ENCODE measurements around the gene UCN3.

The UCN3 gene

DNA sequence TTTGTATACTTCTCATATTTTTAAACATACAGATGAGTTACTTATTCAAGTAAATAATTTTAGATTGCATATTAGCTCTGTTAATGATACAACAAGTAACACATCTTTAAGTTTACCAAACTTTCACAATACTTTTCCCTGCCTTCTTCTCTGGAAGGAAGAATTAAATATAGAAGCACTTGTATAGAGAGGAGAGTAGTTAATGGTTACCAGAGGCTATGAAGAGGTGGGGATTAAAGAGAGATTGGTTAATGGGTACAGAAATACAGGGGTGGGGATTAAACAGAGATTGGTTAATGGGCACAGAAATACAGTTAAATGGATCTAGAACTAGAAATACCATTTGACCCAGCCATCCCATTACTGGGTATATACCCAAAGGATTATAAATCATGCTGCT lies 20.0 kb upstream of the UCN3 start:
- no peak for DNase-seq (ENCODE audit: insufficient read length)
- TF ChIP-seq POLR2A (IDR thresholded peaks at IDR 0.05; ENCODE audit: low read depth, low read length) (no peak), POLR2AphosphoS5 (IDR thresholded peaks at IDR 0.05; ENCODE audit: low read depth, low read length) (no peak), TAF1 (IDR thresholded peaks at IDR 0.05; ENCODE audit: borderline replicate concordance, low read depth, low read length) (no peak)
- no peak for FAIRE-seq

DNA sequence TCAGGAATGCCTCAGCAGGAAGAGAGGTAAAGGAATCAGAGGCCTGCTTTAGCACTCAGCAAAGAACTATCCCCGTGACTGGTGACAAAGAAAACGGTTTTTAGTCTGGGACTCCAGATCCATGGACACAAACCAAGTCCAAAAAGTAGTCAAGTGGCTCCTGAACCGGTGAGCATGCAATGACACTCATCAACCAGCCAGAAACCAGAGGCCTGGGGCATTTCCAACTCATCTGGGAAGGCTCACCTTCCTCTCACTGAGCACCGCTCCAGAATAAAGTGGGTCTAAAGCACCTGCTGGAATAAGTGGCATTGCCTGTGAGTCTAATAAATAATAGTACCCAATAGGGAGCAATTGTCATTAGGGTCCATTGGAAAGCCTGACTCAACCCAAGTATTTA lies 17.9 kb upstream of the UCN3 start:
- no peak for TF ChIP-seq TAF1 (IDR thresholded peaks at IDR 0.05; ENCODE audit: borderline replicate concordance, low read depth, low read length)
- TF ChIP-seq POLR2A (IDR thresholded peaks at IDR 0.05; ENCODE audit: low read depth, low read length), result no peak
- no peak for TF ChIP-seq POLR2AphosphoS5 (IDR thresholded peaks at IDR 0.05; ENCODE audit: low read depth, low read length)
- DNase-seq (ENCODE audit: insufficient read length) (no peak), FAIRE-seq (no peak)

DNA sequence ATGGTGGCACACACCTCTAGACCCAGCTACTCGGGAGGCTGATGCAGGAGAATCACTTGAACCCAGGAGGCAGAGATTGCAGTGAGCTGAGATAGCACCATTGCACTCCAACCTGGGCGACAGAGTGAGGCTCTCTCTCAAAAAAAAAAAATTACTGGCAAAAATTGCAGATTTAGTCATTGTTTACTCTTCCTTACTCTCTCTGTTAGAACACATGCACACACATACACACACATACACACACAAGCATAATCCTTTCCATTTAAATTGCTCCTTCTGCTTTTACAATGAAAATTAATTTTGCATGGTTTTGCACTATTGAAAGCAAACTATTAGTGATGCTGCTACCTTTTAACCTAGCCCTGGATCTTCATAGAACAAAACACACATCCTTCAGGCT lies 15.4 kb upstream of the UCN3 start:
- FAIRE-seq, result no peak
- TF ChIP-seq POLR2AphosphoS5 (IDR thresholded peaks at IDR 0.05; ENCODE audit: low read depth, low read length), result no peak
- DNase-seq (ENCODE audit: insufficient read length), result no peak

DNA sequence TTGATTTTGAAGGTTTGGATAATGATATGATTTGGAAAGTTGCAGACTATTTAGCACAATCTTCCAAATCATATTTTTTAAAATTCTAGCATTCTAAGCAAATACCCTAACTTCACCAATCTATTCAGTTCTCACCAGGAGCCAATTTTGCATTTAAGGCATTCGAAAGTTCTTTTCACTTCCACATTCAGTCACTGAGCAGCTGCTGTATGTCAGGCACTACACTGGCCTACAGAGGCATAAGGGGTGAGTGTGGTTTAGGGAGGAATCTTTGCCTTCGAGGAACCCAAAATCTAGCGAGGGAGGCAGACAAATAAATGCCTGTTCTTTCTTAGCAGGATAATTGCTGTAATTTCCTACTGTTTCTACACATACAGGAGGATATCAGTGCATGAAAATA lies 10.7 kb upstream of the UCN3 start:
- DNase-seq (ENCODE audit: insufficient read length) (no peak), FAIRE-seq (peak; percentile 69)
- TF ChIP-seq POLR2AphosphoS5 (IDR thresholded peaks at IDR 0.05; ENCODE audit: low read depth, low read length), result no peak
- TF ChIP-seq POLR2A (IDR thresholded peaks at IDR 0.05; ENCODE audit: low read depth, low read length), result no peak
- no peak for TF ChIP-seq TAF1 (IDR thresholded peaks at IDR 0.05; ENCODE audit: borderline replicate concordance, low read depth, low read length)

DNA sequence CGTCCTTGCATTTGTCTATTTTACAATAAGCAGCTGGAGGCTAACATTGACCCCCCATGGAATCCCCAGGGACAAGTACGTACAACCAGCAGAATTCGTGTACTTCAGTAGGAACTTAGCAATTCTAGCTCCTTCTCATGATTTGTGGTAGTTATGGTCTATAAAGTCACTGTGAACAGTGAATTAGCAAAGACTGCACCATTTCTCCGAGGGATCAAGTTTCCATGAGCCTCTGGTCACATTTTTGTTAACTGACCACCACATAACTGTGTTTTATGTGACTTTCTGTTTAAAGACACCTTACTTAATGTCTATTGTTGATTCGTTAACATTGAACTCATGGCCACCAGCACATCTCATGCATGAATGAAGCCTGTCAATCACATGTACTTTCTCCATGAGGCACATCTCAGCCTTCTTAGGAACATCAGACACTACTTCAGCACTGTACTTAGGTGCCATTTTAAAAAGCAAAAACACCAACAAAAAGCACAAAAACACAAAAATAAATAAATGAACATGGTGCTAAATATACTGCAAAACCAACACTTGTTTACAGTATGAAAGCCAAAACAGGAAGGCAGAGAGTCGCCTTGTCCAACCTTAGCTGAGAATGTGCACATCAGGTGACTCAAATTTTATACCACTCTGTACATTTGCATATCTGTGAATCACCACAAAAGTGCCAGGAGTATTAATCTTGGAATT lies 9.0 kb upstream of the UCN3 start:
- TF ChIP-seq TAF1 (IDR thresholded peaks at IDR 0.05; ENCODE audit: borderline replicate concordance, low read depth, low read length), result no peak
- TF ChIP-seq POLR2A (IDR thresholded peaks at IDR 0.05; ENCODE audit: low read depth, low read length), result no peak
- no peak for TF ChIP-seq POLR2AphosphoS5 (IDR thresholded peaks at IDR 0.05; ENCODE audit: low read depth, low read length)
- DNase-seq (ENCODE audit: insufficient read length) (no peak), FAIRE-seq (no peak)

DNA sequence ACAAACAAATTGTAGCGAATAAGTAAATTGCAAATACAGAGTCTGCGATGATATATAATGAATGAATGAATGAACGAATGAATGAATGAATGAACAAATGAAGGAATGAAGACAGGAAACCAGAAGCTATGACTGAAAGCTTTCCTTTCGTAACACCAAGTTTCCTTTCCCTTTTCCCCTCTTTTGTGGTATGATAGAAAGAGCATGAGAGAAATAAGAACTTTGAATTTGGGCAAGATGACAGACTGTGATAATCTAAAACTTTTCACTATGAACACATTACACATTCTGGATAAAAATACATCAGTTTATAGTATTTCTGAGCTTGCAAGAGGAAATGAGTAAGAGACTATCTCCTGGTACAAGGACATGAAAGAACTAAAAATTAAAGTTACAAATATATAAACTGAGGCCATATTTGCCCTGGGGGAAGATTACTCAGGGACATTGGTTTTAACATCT lies 8.4 kb upstream of the UCN3 start:
- FAIRE-seq (no peak), DNase-seq (ENCODE audit: insufficient read length) (no peak)
- TF ChIP-seq POLR2A (IDR thresholded peaks at IDR 0.05; ENCODE audit: low read depth, low read length) (no peak), POLR2AphosphoS5 (IDR thresholded peaks at IDR 0.05; ENCODE audit: low read depth, low read length) (no peak), TAF1 (IDR thresholded peaks at IDR 0.05; ENCODE audit: borderline replicate concordance, low read depth, low read length) (no peak)

DNA sequence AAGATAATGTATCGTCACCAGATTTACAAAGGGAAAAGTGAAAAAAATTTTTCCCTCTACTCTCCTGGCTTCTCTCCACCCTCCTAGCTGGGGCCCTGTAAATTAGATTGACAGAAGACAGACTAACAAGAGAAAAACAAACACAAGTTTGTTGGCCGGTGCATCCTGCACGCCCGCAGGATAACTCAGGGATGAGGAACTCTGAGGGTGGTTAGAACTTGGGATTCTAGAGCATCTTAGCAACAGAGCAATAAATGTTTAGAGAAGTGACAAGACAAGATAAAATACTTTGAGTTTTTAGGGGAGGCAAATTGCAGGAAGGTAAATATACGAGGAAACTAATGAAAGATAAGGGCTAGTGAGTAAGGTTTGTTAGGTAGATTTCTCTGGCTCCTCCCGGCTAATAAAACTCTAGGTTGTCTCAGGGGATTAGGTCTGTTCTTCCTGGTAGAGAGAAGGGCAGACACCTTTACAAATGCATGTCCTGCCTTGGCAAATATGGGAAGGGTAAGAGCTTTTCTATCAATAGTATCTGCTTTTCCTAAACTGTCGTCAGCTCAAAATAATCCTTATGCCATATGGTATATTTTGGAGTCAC lies 4.3 kb upstream of the UCN3 start:
- DNase-seq (ENCODE audit: insufficient read length), result no peak
- no peak for FAIRE-seq
- TF ChIP-seq TAF1 (IDR thresholded peaks at IDR 0.05; ENCODE audit: borderline replicate concordance, low read depth, low read length) (no peak), POLR2A (IDR thresholded peaks at IDR 0.05; ENCODE audit: low read depth, low read length) (no peak), POLR2AphosphoS5 (IDR thresholded peaks at IDR 0.05; ENCODE audit: low read depth, low read length) (no peak)

DNA sequence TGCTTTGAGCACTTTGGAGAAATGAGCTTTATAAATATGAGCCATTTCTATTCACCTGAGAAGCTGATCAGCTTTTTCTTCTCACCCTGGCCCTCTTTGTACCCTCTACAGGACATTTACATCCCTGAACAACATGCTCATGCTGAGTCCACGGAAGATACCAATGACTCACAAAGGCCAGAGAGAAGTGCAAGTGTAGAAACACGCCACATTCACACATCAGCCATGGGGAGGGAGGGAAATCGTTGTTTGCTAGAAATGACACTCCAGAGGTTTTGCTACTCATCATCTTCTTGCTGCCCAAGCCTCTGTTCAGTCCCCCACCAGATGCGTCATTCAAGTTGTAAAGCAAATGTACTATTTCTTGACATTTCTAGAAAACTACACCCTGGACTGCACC lies 2.8 kb upstream of the UCN3 start:
- FAIRE-seq, result no peak
- no peak for DNase-seq (ENCODE audit: insufficient read length)
- TF ChIP-seq TAF1 (IDR thresholded peaks at IDR 0.05; ENCODE audit: borderline replicate concordance, low read depth, low read length) (no peak), POLR2AphosphoS5 (IDR thresholded peaks at IDR 0.05; ENCODE audit: low read depth, low read length) (no peak), POLR2A (IDR thresholded peaks at IDR 0.05; ENCODE audit: low read depth, low read length) (no peak)

DNA sequence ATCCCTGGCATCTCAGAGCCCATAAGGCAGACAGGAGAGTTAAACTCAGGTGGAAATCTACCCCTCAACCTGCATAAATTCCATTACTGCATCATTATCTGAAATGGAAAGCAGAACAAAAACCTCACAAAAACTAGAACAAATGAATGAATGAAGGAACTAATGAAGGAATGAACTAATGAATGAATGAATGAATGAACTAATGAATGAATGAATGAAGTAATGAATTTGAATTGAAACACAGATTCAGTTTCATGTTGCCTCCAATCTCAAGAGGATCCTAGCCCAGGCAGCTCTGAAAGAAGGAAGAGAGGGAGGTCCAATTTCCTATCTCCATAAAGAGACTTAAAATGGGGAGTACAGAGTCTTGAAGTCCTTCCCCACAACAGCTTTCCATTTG lies 1.9 kb upstream of the UCN3 start:
- TF ChIP-seq POLR2AphosphoS5 (IDR thresholded peaks at IDR 0.05; ENCODE audit: low read depth, low read length), result no peak
- no peak for TF ChIP-seq TAF1 (IDR thresholded peaks at IDR 0.05; ENCODE audit: borderline replicate concordance, low read depth, low read length)
- TF ChIP-seq POLR2A (IDR thresholded peaks at IDR 0.05; ENCODE audit: low read depth, low read length), result no peak
- DNase-seq (ENCODE audit: insufficient read length) (no peak), FAIRE-seq (no peak)

DNA sequence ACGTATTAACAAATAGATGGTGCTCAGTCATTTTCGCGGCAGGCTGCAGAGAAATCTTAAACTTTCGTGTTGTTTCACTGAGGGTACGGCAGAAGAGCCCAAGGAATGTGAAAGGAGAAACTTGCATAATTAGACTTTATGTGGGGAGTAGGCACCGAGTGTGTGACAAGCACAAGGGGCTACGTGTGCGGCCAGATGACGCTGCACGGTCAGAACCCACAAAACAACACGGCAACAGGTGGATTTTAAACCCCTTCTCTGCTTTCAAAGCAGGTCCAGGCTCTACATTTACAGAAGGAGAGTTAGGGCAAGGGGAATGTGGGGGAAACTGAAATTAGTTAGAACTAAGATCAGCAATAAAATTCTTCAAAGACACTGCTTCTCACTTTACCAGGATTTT lies 392 bp upstream of the UCN3 start:
- FAIRE-seq (no peak), DNase-seq (ENCODE audit: insufficient read length) (no peak)
- TF ChIP-seq POLR2A (IDR thresholded peaks at IDR 0.05; ENCODE audit: low read depth, low read length), result no peak
- TF ChIP-seq POLR2AphosphoS5 (IDR thresholded peaks at IDR 0.05; ENCODE audit: low read depth, low read length), result no peak
- TF ChIP-seq TAF1 (IDR thresholded peaks at IDR 0.05; ENCODE audit: borderline replicate concordance, low read depth, low read length), result no peak

DNA sequence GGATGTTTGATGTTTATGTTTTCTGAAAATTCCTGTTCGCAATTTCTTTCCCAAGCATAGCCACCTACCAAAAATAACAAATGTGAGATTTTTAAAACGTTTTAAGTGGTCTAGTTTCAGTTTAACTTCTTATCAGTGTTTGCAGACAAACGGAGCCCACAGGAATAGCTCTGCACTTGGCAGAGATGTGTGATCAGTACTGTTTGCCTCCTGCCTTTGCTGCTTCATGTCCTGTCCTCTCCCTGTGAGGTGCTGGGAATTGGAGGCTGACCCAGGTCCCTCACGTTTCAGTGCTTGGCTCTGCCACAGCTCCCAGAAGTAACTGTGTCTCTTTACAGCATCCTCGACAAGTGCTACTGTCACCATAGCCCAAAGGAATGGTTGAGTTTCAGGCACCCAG lies 1.2 kb downstream of the UCN3 start:
- TF ChIP-seq POLR2AphosphoS5 (IDR thresholded peaks at IDR 0.05; ENCODE audit: low read depth, low read length) (no peak), POLR2A (IDR thresholded peaks at IDR 0.05; ENCODE audit: low read depth, low read length) (no peak), TAF1 (IDR thresholded peaks at IDR 0.05; ENCODE audit: borderline replicate concordance, low read depth, low read length) (no peak)
- DNase-seq (ENCODE audit: insufficient read length) (no peak), FAIRE-seq (no peak)

DNA sequence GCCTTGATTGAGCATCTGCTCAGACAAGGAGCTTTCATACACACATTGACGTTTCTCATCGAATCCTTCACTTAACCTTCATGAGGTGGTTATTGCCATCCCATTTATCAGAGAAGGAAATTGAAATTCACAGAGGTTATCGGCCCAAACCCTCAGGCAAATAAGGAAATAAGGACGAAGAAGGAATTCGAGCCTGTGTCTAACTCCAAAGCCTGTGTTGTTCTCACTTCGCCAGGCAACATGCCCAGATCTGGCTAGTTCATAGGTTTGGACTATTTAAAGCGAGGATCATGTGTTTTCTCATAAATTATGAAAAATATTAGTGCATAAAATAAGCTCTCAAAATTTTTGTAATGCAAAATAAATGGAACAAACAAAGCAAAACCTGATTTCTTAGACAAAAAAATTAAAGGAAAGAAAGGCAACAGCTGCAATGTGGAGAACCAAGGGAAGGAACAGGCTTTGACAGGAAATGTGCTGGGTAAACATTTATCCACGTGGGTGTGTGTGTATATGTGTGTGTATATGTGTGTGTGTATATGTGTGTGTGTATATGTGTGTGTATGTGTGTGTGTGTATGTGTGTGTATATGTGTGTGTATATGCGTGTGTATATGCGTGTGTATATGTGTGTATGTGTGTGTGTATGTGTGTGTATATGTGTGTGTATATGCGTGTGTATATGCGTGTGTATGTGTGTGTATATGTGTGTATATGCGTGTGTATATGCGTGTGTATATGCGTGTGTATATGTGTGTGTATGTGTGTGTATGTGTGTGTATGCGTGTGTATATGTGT lies 4.8 kb downstream of the UCN3 start:
- FAIRE-seq (no peak), DNase-seq (ENCODE audit: insufficient read length) (no peak)
- no peak for TF ChIP-seq TAF1 (IDR thresholded peaks at IDR 0.05; ENCODE audit: borderline replicate concordance, low read depth, low read length)
- TF ChIP-seq POLR2A (IDR thresholded peaks at IDR 0.05; ENCODE audit: low read depth, low read length), result no peak
- TF ChIP-seq POLR2AphosphoS5 (IDR thresholded peaks at IDR 0.05; ENCODE audit: low read depth, low read length), result no peak

All from GM12892 (cell line).